HG03196 (cell line): ENCODE results near the gene SEMA6A.

ENCODE experiments used
- ATAC-seq: cut with Tn5 transposase; IDR thresholded peaks from one replicate; pipeline ENCODE4 v1.9.1; 2021; ENCODE audit not compliant: unreplicated experiment

SEMA6A gene

DNA sequence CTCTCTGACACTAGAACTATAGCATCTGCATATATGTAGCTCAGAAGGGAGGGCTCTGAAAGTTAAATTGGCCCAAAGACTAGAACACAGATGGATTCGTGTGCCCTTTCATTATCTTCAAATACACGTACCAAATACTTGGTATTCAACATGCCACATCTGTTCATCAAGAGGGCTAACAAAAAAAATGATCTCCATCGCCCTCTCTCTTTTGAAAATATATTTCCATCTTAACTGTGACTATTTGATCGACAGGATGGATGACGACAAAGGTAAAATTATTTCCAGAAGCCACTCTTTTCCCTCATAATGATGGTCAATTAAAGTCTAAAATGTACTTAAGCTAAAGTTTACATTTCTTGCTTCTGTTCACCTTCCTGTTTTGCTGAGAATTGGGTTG is 77.0 kb downstream of the SEMA6A start:
- no peak for ATAC-seq

DNA sequence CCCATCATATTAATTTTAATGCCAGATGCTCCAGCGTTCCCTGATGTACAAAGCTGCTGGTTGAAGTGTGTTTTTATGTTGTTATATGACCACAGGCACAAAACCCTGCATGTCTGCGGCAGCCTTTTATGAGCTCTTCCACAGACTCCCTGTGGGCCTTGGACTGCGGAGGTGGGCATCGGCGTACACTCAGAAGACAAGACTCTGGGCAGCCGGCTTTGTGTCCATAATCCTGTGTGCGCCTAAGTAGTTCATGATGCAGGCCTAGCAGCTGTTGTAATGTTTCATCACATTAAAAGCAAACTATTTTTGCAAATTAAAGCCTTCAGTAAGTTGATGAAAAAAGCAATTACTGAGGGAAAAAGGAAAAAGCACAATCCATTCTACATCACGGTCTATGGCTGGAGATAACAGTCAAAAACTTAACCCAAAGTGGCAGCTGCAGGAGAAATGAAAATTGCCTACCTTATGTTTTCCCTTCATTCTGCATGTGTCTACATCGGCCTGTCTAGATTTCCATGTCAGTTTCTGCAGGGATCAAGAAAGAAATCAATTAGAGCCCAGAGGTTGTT is 78.8 kb downstream of the SEMA6A start:
- no peak for ATAC-seq

DNA sequence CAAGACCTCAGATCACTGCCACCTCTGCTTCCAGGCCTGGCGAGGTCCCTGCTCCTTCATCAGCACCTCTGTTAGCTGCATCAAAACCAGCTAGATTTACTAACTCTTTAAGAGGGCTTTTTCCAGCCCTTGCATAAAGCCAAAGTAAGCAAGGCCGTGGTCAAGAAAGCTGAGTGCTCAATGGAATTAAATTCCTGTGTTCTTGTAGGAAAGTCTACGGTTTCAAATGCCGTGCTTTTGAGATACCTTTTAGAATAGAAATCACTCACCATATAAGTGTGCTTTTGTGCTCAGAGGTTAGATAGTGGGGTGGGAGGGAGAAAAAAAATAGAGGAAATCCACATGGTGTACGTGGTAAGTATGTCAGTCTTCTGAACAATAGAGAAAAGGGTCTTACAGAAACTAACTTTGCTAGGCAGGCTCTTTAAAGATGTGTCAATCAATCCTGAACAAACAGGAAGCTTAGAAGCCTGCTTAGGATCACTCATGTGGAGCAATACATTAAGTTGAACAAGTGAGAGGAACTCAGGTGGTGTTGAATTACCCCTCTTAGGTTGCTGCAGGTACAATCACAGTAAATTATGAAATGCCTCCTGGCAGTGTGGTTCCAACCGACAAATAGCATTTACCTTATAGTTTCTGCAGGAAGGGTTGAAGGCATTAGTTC is 79.7 kb downstream of the SEMA6A start:
- no peak for ATAC-seq

DNA sequence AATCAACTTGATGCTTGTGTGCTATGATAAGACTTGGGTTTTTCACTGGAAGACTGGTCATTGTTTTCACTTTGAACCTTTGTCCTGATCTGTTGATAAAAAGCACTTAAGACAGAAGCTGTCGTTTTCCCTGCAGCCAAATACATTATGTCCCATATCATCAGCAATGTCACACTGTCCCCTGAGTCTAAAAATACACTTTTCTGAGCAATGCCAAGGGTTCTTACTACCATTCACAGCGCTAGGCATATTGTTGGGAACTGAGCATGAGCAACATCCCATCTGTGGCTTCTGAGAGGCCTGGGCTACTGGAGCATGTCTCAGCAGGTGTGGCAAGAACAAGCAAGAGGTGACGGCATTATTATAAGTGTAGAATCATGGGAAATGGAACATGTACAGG is 81.8 kb downstream of the SEMA6A start:
- no peak for ATAC-seq

GRCh38 chr5:116492016-116492623 is 82.5 kb downstream of the SEMA6A start:
- peak; percentile 51 for ATAC-seq

DNA sequence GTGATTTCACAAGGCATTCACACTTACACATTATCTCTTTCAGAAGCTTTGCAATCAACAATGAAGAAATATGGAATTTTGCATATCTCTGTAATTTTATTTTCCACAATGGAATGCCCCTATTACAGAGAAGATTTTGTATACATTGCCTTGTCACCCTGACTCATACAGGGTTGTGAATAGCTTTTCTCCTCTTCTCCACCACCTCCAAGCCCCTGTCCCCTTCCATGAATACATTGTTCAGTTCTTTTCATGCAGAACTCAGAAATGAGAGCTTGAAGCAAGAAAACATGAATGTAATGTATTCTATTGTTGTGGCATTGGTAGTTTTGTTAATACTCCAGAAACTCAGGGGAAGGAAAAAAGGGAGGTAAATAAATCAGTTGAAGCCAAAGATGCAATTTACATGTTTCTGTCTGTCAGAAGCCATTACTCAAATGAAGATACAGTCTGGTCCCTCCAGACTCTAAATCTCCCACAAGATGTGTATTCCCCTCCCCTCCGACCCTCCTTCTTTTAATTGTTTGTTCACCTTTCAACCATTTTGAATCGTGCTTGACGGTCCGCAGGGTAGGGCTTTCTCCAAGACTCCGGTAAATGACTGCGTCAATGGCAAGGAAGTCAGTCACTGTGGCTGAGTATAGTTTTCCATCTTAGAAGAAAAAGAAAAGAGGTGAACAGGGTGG is 86.1 kb downstream of the SEMA6A start:
- no peak for ATAC-seq

GRCh38 chr5:116487045-116487444 is 87.6 kb downstream of the SEMA6A start:
- no peak for ATAC-seq

GRCh38 chr5:116486588-116486987 is 88.0 kb downstream of the SEMA6A start:
- no peak for ATAC-seq

DNA sequence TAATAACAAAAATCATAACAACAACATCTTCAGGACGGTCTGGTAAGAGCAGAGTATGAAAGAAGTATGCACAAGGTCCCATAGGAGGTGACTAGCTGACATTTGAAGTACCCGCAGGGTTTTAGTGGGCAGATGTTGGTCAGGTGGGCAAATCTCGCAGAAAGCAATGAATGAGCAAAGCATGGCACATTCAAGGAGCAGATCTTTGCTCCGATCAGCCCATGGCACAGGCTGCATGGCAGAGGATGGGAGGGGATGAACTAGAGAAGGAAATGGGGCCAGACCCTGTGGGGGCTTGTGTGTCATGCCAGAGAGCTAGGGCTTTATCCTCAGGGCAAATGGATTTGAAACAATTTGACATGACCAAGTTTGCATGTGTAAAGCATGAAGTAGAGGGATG is 90.0 kb downstream of the SEMA6A start:
- no peak for ATAC-seq

GRCh38 chr5:116482394-116482793 is 92.2 kb downstream of the SEMA6A start:
- no peak for ATAC-seq

- no peak for ATAC-seq
Measured at GRCh38 chr5:116480894-116481510, 93.6 kb downstream of the SEMA6A start.

GRCh38 chr5:116479776-116480675 is 94.6 kb downstream of the SEMA6A start:
- ATAC-seq, result no peak

GRCh38 chr5:116478491-116478890 is 96.1 kb downstream of the SEMA6A start:
- ATAC-seq, result no peak

DNA sequence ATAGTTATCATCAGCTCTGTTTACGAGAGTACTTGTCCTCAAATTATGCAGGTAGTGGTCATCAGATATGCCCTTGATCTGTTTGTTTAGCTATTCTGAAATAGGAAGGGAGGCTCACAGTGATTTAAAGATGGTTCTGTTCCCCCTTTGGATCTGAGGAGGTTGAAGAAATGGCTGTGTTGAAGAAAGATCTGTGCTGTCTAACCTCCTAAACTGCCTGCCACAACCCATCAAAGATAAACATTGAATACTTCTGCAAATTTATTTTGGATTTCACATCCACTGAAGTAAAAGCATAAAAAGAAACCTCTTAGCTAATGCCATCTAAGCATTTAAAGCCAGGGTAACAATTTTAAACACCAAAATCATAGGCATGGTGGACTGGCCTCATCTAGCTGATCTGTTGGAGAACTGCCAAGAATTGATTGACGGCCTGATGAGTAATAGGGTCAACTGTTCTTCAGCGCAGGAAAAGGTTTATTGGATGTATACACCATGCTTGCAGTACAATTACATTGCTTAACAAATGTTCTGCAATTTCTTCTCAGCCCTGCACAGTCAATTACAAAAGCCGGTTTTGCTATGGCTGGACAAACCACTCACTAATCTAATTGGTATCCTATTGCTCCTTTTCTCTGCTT is 97.6 kb downstream of the SEMA6A start:
- no peak for ATAC-seq

DNA sequence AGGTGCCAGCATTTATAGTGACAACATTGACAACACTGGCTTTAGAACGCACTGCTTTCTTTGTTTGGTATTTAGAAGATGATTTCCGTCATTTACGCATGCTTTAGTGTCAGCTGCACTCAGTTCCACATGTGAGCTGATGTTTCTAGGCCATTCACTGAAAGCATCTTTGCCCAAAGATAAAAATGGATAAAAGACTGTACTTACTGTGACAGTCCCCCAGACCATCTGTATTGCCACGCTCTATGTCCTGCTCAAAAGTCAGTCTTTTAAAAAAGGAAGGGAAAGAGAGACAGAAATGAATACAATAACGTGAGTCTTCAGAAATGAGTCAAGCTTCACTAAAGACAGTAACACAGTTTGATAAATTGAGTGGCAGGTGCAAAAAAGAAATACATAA is 99.3 kb downstream of the SEMA6A start:
- no peak for ATAC-seq

GRCh38 chr5:116473706-116474105 is 100.9 kb downstream of the SEMA6A start:
- ATAC-seq, result no peak

- ATAC-seq, result no peak
Measured at GRCh38 chr5:116472274-116472673, 102.3 kb downstream of the SEMA6A start.

DNA sequence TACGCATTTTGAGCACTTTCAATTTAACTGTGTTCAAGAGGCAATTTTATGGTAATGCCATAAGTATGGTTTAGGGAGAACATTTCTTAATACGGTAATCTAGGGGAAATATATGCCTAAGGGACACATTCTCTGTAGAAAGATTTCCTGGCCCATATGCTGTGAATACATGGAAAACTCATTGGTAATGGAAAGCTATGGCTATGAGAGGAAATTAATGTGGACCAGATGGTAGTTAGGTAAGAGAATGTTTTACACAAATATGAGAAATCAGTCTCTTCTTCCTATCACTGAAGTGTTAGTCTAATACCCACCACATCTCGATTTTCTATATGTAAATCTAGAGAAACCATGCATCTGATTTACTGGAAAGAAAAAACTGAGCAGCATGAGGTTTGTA is 105.0 kb downstream of the SEMA6A start:
- no peak for ATAC-seq

GRCh38 chr5:116468583-116468982 is 106.0 kb downstream of the SEMA6A start:
- no peak for ATAC-seq

DNA sequence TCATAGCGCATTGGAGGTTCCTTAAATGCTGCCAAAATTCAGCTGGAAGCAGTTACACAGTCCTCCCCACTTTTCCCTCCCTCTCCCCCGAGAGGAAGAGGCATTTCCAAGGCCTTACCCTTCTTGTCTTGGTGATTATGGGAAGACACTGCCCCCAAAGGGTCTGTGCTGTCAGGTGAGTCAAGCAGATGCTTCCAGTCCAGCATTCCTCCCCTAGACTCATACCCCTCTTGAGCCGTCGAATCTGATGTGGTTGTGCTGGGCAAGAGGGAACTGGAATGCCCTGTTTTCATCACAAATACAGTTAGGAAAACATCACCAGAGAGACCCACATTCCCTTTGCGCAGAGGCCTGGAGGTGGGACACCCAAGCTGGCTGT is 107.2 kb downstream of the SEMA6A start:
- no peak for ATAC-seq
